ENCODE results near the gene FXR2. TPM values are rescaled to one million over a fixed set of nuclear protein-coding genes. Genes with fewer than 3 reads are reported as not detected.

The FXR2 gene
- polyA plus RNA-seq, 2 donors, result 14.7 to 19.0 TPM

- WGBS, 2 donors, result 73 to 76% methylated on average over 10 of the region's 10 CpGs
- no peak overlapping the region for H3K27ac ChIP-seq (ENCODE audit: low read depth in 2 of 2, low read length in 1 of 2)
- no peak overlapping the region for H3K4me3 ChIP-seq (ENCODE audit: low read depth in 1 of 2, low read length in 2 of 2)
- no peaks in the 10 kb centered on the region for H3K27me3 ChIP-seq (ENCODE audit: control insufficient read depth in 1 of 2, insufficient read depth in 2 of 2, low read length in 2 of 2)
- no peaks in the 10 kb centered on the region for H3K36me3 ChIP-seq (ENCODE audit: control insufficient read depth in 2 of 2, insufficient read depth in 2 of 2, low read length in 1 of 2)
- no peaks in the 10 kb centered on the region for H3K9me3 ChIP-seq (ENCODE audit: control insufficient read depth in 2 of 2, insufficient read depth in 1 of 2, low read depth in 1 of 2, low read length in 1 of 2)
- peaks cover 5 to 20% of the 10 kb centered on the region in 2 donors for H3K4me1 ChIP-seq (ENCODE audit: control insufficient read depth in 2 of 2, insufficient read depth in 2 of 2, low read length in 1 of 2)
Measured at GRCh38 chr17:7555320-7555948, 59.3 kb downstream of the FXR2 start.

GRCh38 chr17:7553356-7553755 lies 61.3 kb downstream of the FXR2 start:
- H3K4me3 ChIP-seq (ENCODE audit: low read depth in 1 of 2, low read length in 2 of 2), result no peak overlapping the region
- peaks cover 2 to 15% of the 10 kb centered on the region in 2 donors for H3K4me1 ChIP-seq (ENCODE audit: control insufficient read depth in 2 of 2, insufficient read depth in 2 of 2, low read length in 1 of 2)
- no peaks in the 10 kb centered on the region for H3K27me3 ChIP-seq (ENCODE audit: control insufficient read depth in 1 of 2, insufficient read depth in 2 of 2, low read length in 2 of 2)
- WGBS, 2 donors, result 95 to 97% methylated on average over 1 of the region's 1 CpG
- H3K27ac ChIP-seq (ENCODE audit: low read depth in 2 of 2, low read length in 1 of 2), result no peak overlapping the region
- H3K9me3 ChIP-seq (ENCODE audit: control insufficient read depth in 2 of 2, insufficient read depth in 1 of 2, low read depth in 1 of 2, low read length in 1 of 2), result no peaks in the 10 kb centered on the region
- H3K36me3 ChIP-seq (ENCODE audit: control insufficient read depth in 2 of 2, insufficient read depth in 2 of 2, low read length in 1 of 2), result no peaks in the 10 kb centered on the region

GRCh38 chr17:7552621-7553051 lies 62.1 kb downstream of the FXR2 start:
- H3K27ac ChIP-seq (ENCODE audit: low read depth in 2 of 2, low read length in 1 of 2), result no peak overlapping the region
- WGBS, 2 donors, result 76 to 83% methylated on average over 6 of the region's 6 CpGs
- H3K4me1 ChIP-seq (ENCODE audit: control insufficient read depth in 2 of 2, insufficient read depth in 2 of 2, low read length in 1 of 2), result peaks cover 2 to 10% of the 10 kb centered on the region in 2 donors
- no peaks in the 10 kb centered on the region for H3K36me3 ChIP-seq (ENCODE audit: control insufficient read depth in 2 of 2, insufficient read depth in 2 of 2, low read length in 1 of 2)
- no peaks in the 10 kb centered on the region for H3K27me3 ChIP-seq (ENCODE audit: control insufficient read depth in 1 of 2, insufficient read depth in 2 of 2, low read length in 2 of 2)
- no peak overlapping the region for H3K4me3 ChIP-seq (ENCODE audit: low read depth in 1 of 2, low read length in 2 of 2)
- H3K9me3 ChIP-seq (ENCODE audit: control insufficient read depth in 2 of 2, insufficient read depth in 1 of 2, low read depth in 1 of 2, low read length in 1 of 2), result no peaks in the 10 kb centered on the region

GRCh38 chr17:7551396-7551795 lies 63.3 kb downstream of the FXR2 start:
- Histone ChIP-seq H3K27ac (ENCODE audit: low read depth in 2 of 2, low read length in 1 of 2) (no peak overlapping the region), H3K27me3 (ENCODE audit: control insufficient read depth in 1 of 2, insufficient read depth in 2 of 2, low read length in 2 of 2) (no peaks in the 10 kb centered on the region), H3K9me3 (ENCODE audit: control insufficient read depth in 2 of 2, insufficient read depth in 1 of 2, low read depth in 1 of 2, low read length in 1 of 2) (no peaks in the 10 kb centered on the region), H3K4me3 (ENCODE audit: low read depth in 1 of 2, low read length in 2 of 2) (no peak overlapping the region), H3K4me1 (ENCODE audit: control insufficient read depth in 2 of 2, insufficient read depth in 2 of 2, low read length in 1 of 2) (peaks cover 2 to 7% of the 10 kb centered on the region in 2 donors), H3K36me3 (ENCODE audit: control insufficient read depth in 2 of 2, insufficient read depth in 2 of 2, low read length in 1 of 2) (no peaks in the 10 kb centered on the region)
- WGBS, 2 donors, result 74 to 88% methylated on average over 4 of the region's 4 CpGs

- Histone ChIP-seq H3K27me3 (ENCODE audit: control insufficient read depth in 1 of 2, insufficient read depth in 2 of 2, low read length in 2 of 2) (no peaks in the 10 kb centered on the region), H3K4me1 (ENCODE audit: control insufficient read depth in 2 of 2, insufficient read depth in 2 of 2, low read length in 1 of 2) (peaks cover 2 to 7% of the 10 kb centered on the region in 2 donors), H3K27ac (ENCODE audit: low read depth in 2 of 2, low read length in 1 of 2) (peak overlapping the region in 1 of 2 donors; percentile 77), H3K4me3 (ENCODE audit: low read depth in 1 of 2, low read length in 2 of 2) (no peak overlapping the region), H3K9me3 (ENCODE audit: control insufficient read depth in 2 of 2, insufficient read depth in 1 of 2, low read depth in 1 of 2, low read length in 1 of 2) (no peaks in the 10 kb centered on the region), H3K36me3 (ENCODE audit: control insufficient read depth in 2 of 2, insufficient read depth in 2 of 2, low read length in 1 of 2) (no peaks in the 10 kb centered on the region)
- 66 to 67% methylated on average over 6 of the region's 6 CpGs for WGBS, 2 donors
Measured at GRCh38 chr17:7550344-7550743, 64.4 kb downstream of the FXR2 start.

- WGBS, 2 donors, result 21 to 24% methylated on average over 20 of the region's 20 CpGs
Measured at GRCh38 chr17:7549401-7550055, 65.2 kb downstream of the FXR2 start.

GRCh38 chr17:7548585-7549400 lies 65.9 kb downstream of the FXR2 start, which contains the start of gene TNFSF12:
Gene TNFSF12, plus strand, starts transcription at chr17:7549058. Its CDS starts 96 bp downstream, at chr17:7549154.
- H3K4me1 ChIP-seq (ENCODE audit: control insufficient read depth in 2 of 2, insufficient read depth in 2 of 2, low read length in 1 of 2), result peaks cover 2 to 7% of the 10 kb centered on the region in 2 donors
- peak within 1 kb of the TSS; percentile 77 to 85 for H3K27ac ChIP-seq (ENCODE audit: low read depth in 2 of 2, low read length in 1 of 2)
- no peaks in the 10 kb centered on the region for H3K27me3 ChIP-seq (ENCODE audit: control insufficient read depth in 1 of 2, insufficient read depth in 2 of 2, low read length in 2 of 2)
- H3K36me3 ChIP-seq (ENCODE audit: control insufficient read depth in 2 of 2, insufficient read depth in 2 of 2, low read length in 1 of 2), result no peaks in the 10 kb centered on the region
- H3K9me3 ChIP-seq (ENCODE audit: control insufficient read depth in 2 of 2, insufficient read depth in 1 of 2, low read depth in 1 of 2, low read length in 1 of 2), result no peaks in the 10 kb centered on the region
- H3K4me3 ChIP-seq (ENCODE audit: low read depth in 1 of 2, low read length in 2 of 2), result peak within 1 kb of the TSS; percentile 58 to 60
- 0 to 1% methylated on average over 55 to 65 of the region's 65 CpGs for WGBS, 2 donors

More at GRCh38 chr17:7549401-7550055, 65.2 kb downstream of the FXR2 start:
- H3K27ac ChIP-seq (ENCODE audit: low read depth in 2 of 2, low read length in 1 of 2), result peak overlapping the region; percentile 77 to 85
- H3K9me3 ChIP-seq (ENCODE audit: control insufficient read depth in 2 of 2, insufficient read depth in 1 of 2, low read depth in 1 of 2, low read length in 1 of 2), result no peaks in the 10 kb centered on the region
- H3K4me3 ChIP-seq (ENCODE audit: low read depth in 1 of 2, low read length in 2 of 2), result peak overlapping the region; percentile 58 to 60
- no peaks in the 10 kb centered on the region for H3K27me3 ChIP-seq (ENCODE audit: control insufficient read depth in 1 of 2, insufficient read depth in 2 of 2, low read length in 2 of 2)
- H3K4me1 ChIP-seq (ENCODE audit: control insufficient read depth in 2 of 2, insufficient read depth in 2 of 2, low read length in 1 of 2), result peaks cover 2 to 7% of the 10 kb centered on the region in 2 donors
- no peaks in the 10 kb centered on the region for H3K36me3 ChIP-seq (ENCODE audit: control insufficient read depth in 2 of 2, insufficient read depth in 2 of 2, low read length in 1 of 2)

GRCh38 chr17:7544911-7545310 lies 69.8 kb downstream of the FXR2 start:
- no peaks in the 10 kb centered on the region for H3K9me3 ChIP-seq (ENCODE audit: control insufficient read depth in 2 of 2, insufficient read depth in 1 of 2, low read depth in 1 of 2, low read length in 1 of 2)
- H3K27ac ChIP-seq (ENCODE audit: low read depth in 2 of 2, low read length in 1 of 2), result no peak overlapping the region
- no peaks in the 10 kb centered on the region for H3K27me3 ChIP-seq (ENCODE audit: control insufficient read depth in 1 of 2, insufficient read depth in 2 of 2, low read length in 2 of 2)
- H3K36me3 ChIP-seq (ENCODE audit: control insufficient read depth in 2 of 2, insufficient read depth in 2 of 2, low read length in 1 of 2), result no peaks in the 10 kb centered on the region
- H3K4me3 ChIP-seq (ENCODE audit: low read depth in 1 of 2, low read length in 2 of 2), result no peak overlapping the region
- H3K4me1 ChIP-seq (ENCODE audit: control insufficient read depth in 2 of 2, insufficient read depth in 2 of 2, low read length in 1 of 2), result peaks cover 2 to 7% of the 10 kb centered on the region in 2 donors
- 65 to 70% methylated on average over 6 of the region's 6 CpGs for WGBS, 2 donors

All from esophagus (tissue), 2 donors.